Measurements from ENCODE around the gene CCDC187.

- TF ChIP-seq, protein P1, sequence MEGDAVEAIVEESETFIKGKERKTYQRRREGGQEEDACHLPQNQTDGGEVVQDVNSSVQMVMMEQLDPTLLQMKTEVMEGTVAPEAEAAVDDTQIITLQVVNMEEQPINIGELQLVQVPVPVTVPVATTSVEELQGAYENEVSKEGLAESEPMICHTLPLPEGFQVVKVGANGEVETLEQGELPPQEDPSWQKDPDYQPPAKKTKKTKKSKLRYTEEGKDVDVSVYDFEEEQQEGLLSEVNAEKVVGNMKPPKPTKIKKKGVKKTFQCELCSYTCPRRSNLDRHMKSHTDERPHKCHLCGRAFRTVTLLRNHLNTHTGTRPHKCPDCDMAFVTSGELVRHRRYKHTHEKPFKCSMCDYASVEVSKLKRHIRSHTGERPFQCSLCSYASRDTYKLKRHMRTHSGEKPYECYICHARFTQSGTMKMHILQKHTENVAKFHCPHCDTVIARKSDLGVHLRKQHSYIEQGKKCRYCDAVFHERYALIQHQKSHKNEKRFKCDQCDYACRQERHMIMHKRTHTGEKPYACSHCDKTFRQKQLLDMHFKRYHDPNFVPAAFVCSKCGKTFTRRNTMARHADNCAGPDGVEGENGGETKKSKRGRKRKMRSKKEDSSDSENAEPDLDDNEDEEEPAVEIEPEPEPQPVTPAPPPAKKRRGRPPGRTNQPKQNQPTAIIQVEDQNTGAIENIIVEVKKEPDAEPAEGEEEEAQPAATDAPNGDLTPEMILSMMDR (IDR thresholded peaks at IDR 0.05 in 8 of 11, conservative IDR thresholded peaks at IDR 0.05 in 3 of 11), result no peak
- TF ChIP-seq POLR2A (IDR thresholded peaks at IDR 0.05), result no peak
These were observed 44.8 kb upstream of the CCDC187 start for GRCh38 chr9:136348691-136349090.

Data from spleen (tissue), 7 donors.